Measurements from ENCODE around the gene RBBP5. TPM values are rescaled to one million over a fixed set of nuclear protein-coding genes. Genes with fewer than 3 reads are reported as not detected.
A peak's percentile ranks its signal among the peaks of the same experiment; 100 is the strongest.
"Not testable (repeated sequence)": the region's sequence is repeated elsewhere in the genome, so short reads cannot be mapped to it uniquely, and the experiment has no call there.

RBBP5 gene
- total RNA-seq = 20.2 TPM

- peak; percentile 98 for DNase-seq
These were observed at the start of gene RBBP5 for GRCh38 chr1:205121660-205122488. RBBP5 (minus strand) TSS chr1:205121978; CDS start chr1:205121873, 105 bp downstream.

GRCh38 chr1:205171369-205171768, 49.6 kb upstream of the RBBP5 start:
- no peak for DNase-seq

- DNase-seq = no peak
These were observed 48.9 kb upstream of the RBBP5 start for GRCh38 chr1:205170532-205171269.

- no peak for DNase-seq
These were observed 47.5 kb upstream of the RBBP5 start for GRCh38 chr1:205169248-205169647.

GRCh38 chr1:205168291-205168690, 46.5 kb upstream of the RBBP5 start:
- DNase-seq = no peak

- no peak for DNase-seq
These were observed 40.5 kb upstream of the RBBP5 start for GRCh38 chr1:205162301-205162700.

GRCh38 chr1:205161076-205161475, 39.3 kb upstream of the RBBP5 start:
- DNase-seq = no peak

- DNase-seq = no peak
These were observed 36.4 kb upstream of the RBBP5 start for GRCh38 chr1:205158048-205158616.

- not testable (repeated sequence) for DNase-seq
These were observed 34.0 kb upstream of the RBBP5 start for GRCh38 chr1:205155665-205156377.

- no peak for DNase-seq
These were observed 30.7 kb upstream of the RBBP5 start for GRCh38 chr1:205152505-205152904.

GRCh38 chr1:205150651-205151428, 29.1 kb upstream of the RBBP5 start:
- no peak for DNase-seq

GRCh38 chr1:205147191-205147835, 25.5 kb upstream of the RBBP5 start:
- no peak for DNase-seq

- peak; percentile 18 for DNase-seq
These were observed 23.0 kb upstream of the RBBP5 start for GRCh38 chr1:205144751-205145150.

GRCh38 chr1:205144046-205144720, 22.4 kb upstream of the RBBP5 start:
- no peak for DNase-seq

GRCh38 chr1:205142102-205142469, 20.3 kb upstream of the RBBP5 start:
- DNase-seq = no peak

- peak; percentile 90 for DNase-seq
These were observed 19.7 kb upstream of the RBBP5 start for GRCh38 chr1:205141236-205142101.

GRCh38 chr1:205140113-205140512, 18.3 kb upstream of the RBBP5 start:
- no peak for DNase-seq

- DNase-seq = no peak
These were observed 16.1 kb upstream of the RBBP5 start for GRCh38 chr1:205137901-205138300.

GRCh38 chr1:205133287-205133686, 11.5 kb upstream of the RBBP5 start:
- DNase-seq = no peak
